ENCODE results near the gene FCRLA. TPM values are rescaled to one million over a fixed set of nuclear protein-coding genes. Genes with fewer than 3 reads are reported as not detected.
A peak's percentile ranks its signal among the peaks of the same experiment; 100 is the strongest.
"Not testable (repeated sequence)": the region's sequence is repeated elsewhere in the genome, so short reads cannot be mapped to it uniquely, and the experiment has no call there.

Gene FCRLA
- total RNA-seq, 1 experiment from 2014 or later, result 0.25 TPM

DNA sequence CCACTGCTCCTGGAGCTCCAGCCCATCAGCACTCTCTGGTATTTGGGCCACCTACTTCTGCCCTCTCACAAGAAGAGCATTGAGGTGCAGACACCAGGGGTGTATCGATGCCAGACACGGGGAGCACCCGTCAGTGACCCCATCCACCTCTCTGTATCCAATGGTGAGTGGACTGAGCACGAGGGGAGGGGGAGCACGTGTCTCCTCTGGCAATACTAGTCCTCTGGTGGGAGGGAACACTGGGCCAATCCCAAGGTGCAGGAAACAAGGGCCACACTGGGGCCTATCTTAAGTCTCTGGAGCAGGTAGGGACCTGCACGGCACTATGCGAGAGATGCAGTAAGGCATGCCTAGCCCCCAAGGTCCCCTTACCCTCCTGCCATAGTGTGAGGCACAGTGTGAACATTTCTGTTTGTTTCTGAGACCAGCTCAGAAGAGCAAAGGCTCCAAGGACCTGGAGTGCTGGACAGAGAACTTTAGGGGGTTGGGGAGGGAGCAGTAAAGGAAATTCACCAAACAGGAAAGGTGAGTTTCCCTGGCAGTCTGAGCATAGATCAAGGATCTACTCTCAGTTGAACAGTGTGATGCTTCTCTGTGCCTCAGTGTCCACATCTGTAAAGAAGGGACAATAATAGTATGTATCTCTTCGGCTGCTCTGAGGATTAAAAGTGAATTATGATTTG is 16.6 kb downstream of the FCRLA start:
- RAD21 ChIA-PET (ENCODE audit: low non-redundant PET in 1 of 2, low total read pairs in 2 of 2, uncharacterized antibody in 2 of 2, unreplicated experiment in 2 of 2), result no interaction called here
- peak overlapping the region; percentile 13 for H3K4me2 ChIP-seq (ENCODE audit: low read length)
- no peaks in the 10 kb centered on the region for H3K27me3 ChIP-seq (ENCODE audit: insufficient read depth, low read length)
- BruUV-seq (replicated peaks), result no TSS peak
- H3K9me2 ChIP-seq (ENCODE audit: insufficient read depth), result no peaks in the 10 kb centered on the region
- H3K79me2 ChIP-seq (ENCODE audit: insufficient read depth, low read length), result no peaks in the 10 kb centered on the region; the same call in 1 of the 2 replicates
- H3K4me1 ChIP-seq (ENCODE audit: control insufficient read depth in 1 of 2, insufficient read depth in 2 of 2, low read length in 2 of 2), result peaks cover 15 to 69% of the 10 kb centered on the region in 2 experiments
- TF ChIP-seq SP1 (IDR thresholded peaks at IDR 0.05; ENCODE audit: low read depth) (peak; percentile 37; the same call in 1 of the 2 replicates), CBX3 (IDR thresholded peaks at IDR 0.05; ENCODE audit: low read depth) (no peak), ZNF274 (IDR thresholded peaks at IDR 0.05; ENCODE audit: low read depth, low read length) (no peak), FOSL1 (IDR thresholded peaks at IDR 0.05; ENCODE audit: low read depth) (no peak), EZH2 (IDR thresholded peaks at IDR 0.05) (no peak), ELF1 (IDR thresholded peaks at IDR 0.05; ENCODE audit: borderline replicate concordance, low read depth) (no peak)
- TF ChIP-seq, protein P1, sequence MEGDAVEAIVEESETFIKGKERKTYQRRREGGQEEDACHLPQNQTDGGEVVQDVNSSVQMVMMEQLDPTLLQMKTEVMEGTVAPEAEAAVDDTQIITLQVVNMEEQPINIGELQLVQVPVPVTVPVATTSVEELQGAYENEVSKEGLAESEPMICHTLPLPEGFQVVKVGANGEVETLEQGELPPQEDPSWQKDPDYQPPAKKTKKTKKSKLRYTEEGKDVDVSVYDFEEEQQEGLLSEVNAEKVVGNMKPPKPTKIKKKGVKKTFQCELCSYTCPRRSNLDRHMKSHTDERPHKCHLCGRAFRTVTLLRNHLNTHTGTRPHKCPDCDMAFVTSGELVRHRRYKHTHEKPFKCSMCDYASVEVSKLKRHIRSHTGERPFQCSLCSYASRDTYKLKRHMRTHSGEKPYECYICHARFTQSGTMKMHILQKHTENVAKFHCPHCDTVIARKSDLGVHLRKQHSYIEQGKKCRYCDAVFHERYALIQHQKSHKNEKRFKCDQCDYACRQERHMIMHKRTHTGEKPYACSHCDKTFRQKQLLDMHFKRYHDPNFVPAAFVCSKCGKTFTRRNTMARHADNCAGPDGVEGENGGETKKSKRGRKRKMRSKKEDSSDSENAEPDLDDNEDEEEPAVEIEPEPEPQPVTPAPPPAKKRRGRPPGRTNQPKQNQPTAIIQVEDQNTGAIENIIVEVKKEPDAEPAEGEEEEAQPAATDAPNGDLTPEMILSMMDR (IDR thresholded peaks at IDR 0.05 in 2 of 3, conservative IDR thresholded peaks at IDR 0.05 in 1 of 3; ENCODE audit: borderline replicate concordance in 1 of 3, insufficient read depth in 1 of 3, low read depth in 2 of 3, low read length in 2 of 3), result no peak
- TF ChIP-seq, protein P2, sequence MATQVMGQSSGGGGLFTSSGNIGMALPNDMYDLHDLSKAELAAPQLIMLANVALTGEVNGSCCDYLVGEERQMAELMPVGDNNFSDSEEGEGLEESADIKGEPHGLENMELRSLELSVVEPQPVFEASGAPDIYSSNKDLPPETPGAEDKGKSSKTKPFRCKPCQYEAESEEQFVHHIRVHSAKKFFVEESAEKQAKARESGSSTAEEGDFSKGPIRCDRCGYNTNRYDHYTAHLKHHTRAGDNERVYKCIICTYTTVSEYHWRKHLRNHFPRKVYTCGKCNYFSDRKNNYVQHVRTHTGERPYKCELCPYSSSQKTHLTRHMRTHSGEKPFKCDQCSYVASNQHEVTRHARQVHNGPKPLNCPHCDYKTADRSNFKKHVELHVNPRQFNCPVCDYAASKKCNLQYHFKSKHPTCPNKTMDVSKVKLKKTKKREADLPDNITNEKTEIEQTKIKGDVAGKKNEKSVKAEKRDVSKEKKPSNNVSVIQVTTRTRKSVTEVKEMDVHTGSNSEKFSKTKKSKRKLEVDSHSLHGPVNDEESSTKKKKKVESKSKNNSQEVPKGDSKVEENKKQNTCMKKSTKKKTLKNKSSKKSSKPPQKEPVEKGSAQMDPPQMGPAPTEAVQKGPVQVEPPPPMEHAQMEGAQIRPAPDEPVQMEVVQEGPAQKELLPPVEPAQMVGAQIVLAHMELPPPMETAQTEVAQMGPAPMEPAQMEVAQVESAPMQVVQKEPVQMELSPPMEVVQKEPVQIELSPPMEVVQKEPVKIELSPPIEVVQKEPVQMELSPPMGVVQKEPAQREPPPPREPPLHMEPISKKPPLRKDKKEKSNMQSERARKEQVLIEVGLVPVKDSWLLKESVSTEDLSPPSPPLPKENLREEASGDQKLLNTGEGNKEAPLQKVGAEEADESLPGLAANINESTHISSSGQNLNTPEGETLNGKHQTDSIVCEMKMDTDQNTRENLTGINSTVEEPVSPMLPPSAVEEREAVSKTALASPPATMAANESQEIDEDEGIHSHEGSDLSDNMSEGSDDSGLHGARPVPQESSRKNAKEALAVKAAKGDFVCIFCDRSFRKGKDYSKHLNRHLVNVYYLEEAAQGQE (IDR thresholded peaks at IDR 0.05; ENCODE audit: low read depth), result no peak; the same call in 1 of the 2 replicates
- DNase-seq (ENCODE audit: low read depth, low spot score), result no peak
- no peaks in the 10 kb centered on the region for H3K9me3 ChIP-seq (ENCODE audit: control insufficient read depth in 1 of 2, insufficient read depth in 1 of 2, low read depth in 1 of 2, low read length in 2 of 2)
- no peak overlapping the region for H2AFZ ChIP-seq (ENCODE audit: low read depth, low read length, poor library complexity, severe bottlenecking)
- no peaks in the 10 kb centered on the region for H3K36me3 ChIP-seq (ENCODE audit: control insufficient read depth in 1 of 2, insufficient read depth in 2 of 2, low read length in 2 of 2)
- POLR2A ChIA-PET, result no interaction called here
- intact Hi-C loops (cut with micrococcal nuclease), result no loop called here
- ATAC-seq, result no peak
- CTCF ChIA-PET, result no interaction called here
- no peak overlapping the region for H3K4me3 ChIP-seq (replicated peaks in 1 of 2; ENCODE audit: low read depth in 1 of 2, low read length in 2 of 2)
- no peak overlapping the region for H3K27ac ChIP-seq (ENCODE audit: low read depth, low read length)
- H4K20me1 ChIP-seq (ENCODE audit: insufficient read depth), result no peaks in the 10 kb centered on the region
- H3K9ac ChIP-seq (ENCODE audit: low read length), result no peak overlapping the region

DNA sequence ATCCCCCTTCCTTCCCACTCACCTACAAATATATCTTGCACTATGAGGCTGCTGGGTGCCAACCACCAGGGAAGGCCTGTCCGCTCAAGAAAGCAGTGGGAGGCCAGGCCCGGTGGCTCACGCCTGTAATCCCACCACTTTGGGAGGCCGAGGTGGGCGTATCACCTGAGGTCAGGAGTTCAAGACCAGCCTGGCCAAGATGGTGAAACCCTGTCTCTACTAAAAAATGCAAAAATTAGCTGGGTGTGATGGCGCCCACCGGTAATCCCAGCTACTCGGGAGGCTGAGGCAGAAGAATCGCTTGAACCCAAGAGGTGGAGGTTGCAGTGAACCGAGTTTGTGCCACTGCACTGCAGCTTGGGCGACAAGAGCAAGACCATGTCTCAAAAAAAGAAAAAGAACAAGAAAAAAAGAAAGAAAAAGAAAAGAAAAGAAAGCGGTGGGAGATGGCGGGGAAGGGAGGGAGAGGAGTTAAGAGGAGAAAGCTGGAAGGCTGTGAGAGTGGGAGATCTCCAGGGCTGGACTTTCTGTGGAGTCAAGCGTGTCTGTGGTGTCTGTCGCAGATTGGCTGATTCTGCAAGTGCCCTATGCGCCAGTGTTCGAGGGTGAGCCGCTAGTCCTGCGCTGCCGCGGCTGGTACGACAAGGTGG is 18.4 kb downstream of the FCRLA start:
- H3K9me3 ChIP-seq (ENCODE audit: control insufficient read depth in 1 of 2, insufficient read depth in 1 of 2, low read depth in 1 of 2, low read length in 2 of 2); ATAC-seq; H3K36me3 ChIP-seq (ENCODE audit: control insufficient read depth in 1 of 2, insufficient read depth in 2 of 2, low read length in 2 of 2); H4K20me1 ChIP-seq (ENCODE audit: insufficient read depth); intact Hi-C loops (cut with micrococcal nuclease); H2AFZ ChIP-seq (ENCODE audit: low read depth, low read length, poor library complexity, severe bottlenecking); H3K27me3 ChIP-seq (ENCODE audit: insufficient read depth, low read length); BruUV-seq (replicated peaks); RAD21 ChIA-PET (ENCODE audit: low non-redundant PET in 1 of 2, low total read pairs in 2 of 2, uncharacterized antibody in 2 of 2, unreplicated experiment in 2 of 2); H3K79me2 ChIP-seq (ENCODE audit: insufficient read depth, low read length); DNase-seq (ENCODE audit: low read depth, low spot score); H3K9me2 ChIP-seq (ENCODE audit: insufficient read depth): not testable (repeated sequence)
- Histone ChIP-seq H3K4me1 (ENCODE audit: control insufficient read depth in 1 of 2, insufficient read depth in 2 of 2, low read length in 2 of 2) (peaks cover 19 to 86% of the 10 kb centered on the region in 2 experiments), H3K4me2 (ENCODE audit: low read length) (peak overlapping the region; percentile 95), H3K4me3 (replicated peaks in 1 of 2; ENCODE audit: low read depth in 1 of 2, low read length in 2 of 2) (peak overlapping the region; percentile 66 to 75; a peak in 3 of 4 replicates), H3K27ac (ENCODE audit: low read depth, low read length) (peak overlapping the region; percentile 87), H3K9ac (ENCODE audit: low read length) (peak overlapping the region; percentile 84)
- ChIA-PET CTCF (interaction anchor here (1.0 to 1.2 kb wide), 2 partner anchors 11 to 12 kb away, joined by 3 read pairs; no protein-coding TSS in a partner anchor), POLR2A (interaction anchor here (2.1 kb wide), 1 partner anchor 24 kb away, joined by 7 read pairs; the partner anchor contains the start of gene DUSP12)
